ENCODE measurements around the gene PCDH9.

Gene PCDH9

DNA sequence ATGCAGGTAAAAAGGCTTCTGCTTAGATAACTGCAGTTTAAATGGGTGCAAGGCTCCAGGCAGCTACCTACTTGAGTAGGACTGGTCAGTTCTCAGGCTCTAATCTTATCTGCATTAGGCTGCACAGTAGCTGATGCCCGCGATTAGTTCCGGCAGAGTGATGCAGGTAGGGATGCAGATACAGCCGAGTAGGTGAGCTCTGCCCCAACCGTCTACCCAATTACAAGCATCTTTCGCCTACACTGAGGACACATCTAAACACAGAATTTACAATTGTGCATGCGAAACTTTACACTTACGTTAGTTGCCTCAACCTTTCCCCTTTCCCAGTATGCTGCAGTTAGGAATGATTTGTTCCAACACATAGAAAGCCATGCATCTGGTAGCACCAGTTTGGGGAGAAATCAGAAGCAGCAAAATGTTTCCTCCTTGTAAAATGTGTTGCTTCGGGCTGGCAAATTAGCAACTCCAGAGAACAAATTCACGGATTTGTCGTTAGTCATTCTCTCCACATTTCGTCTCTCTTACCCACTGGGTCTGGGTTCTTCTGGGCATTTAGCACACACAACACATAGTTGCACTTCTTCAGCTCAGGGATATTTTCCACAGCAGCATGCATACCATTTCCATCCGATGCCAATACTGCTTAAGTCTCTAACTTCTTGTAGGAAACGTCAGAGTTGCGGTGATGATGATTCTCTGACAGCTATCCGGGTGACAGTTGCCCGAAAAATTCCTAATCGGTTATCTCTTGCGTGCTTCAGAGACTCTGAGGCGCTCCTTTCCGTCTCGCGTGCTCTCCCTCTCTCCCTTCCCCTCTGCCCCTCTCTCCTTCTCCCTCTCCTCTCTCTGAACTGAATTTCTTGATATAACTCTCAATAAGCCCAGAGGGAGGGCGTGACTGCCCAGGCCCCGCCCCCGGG lies at the start of gene PCDH9:
Gene PCDH9, minus strand, starts transcription at position 856 of the 923 bp plus-strand sequence. CDS start 1,896 bp downstream, outside the sequence.
- DNase-seq, result no peak

- DNase-seq, result no peak
Observed at GRCh38 chr13:67278235-67278634, 48.1 kb upstream of the PCDH9 start.

GRCh38 chr13:67277581-67277980 lies 47.4 kb upstream of the PCDH9 start:
- DNase-seq, result no peak

- no peak for DNase-seq
Observed at GRCh38 chr13:67275351-67275960, 45.3 kb upstream of the PCDH9 start.

GRCh38 chr13:67273001-67273400 lies 42.9 kb upstream of the PCDH9 start:
- DNase-seq, result no peak

DNA sequence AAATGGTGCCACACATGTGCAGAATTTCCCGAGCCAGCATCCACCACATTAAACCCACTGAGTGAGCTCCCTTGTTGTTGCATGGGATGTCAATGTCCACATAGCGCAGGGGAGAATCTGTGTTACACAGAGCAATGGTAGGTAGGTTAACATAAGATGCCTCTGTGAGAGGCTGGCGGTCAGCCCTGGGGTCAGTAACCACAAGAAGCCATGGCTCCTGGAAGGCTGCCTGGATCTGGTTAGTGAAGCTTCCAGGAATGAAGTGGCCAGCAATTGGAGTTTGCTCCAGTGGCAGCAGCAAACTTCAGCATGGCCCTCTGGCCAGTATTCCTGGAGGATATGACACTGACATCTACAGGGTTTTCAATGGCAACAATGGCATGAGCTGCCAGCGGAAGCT lies 37.0 kb upstream of the PCDH9 start:
- no peak for DNase-seq

DNA sequence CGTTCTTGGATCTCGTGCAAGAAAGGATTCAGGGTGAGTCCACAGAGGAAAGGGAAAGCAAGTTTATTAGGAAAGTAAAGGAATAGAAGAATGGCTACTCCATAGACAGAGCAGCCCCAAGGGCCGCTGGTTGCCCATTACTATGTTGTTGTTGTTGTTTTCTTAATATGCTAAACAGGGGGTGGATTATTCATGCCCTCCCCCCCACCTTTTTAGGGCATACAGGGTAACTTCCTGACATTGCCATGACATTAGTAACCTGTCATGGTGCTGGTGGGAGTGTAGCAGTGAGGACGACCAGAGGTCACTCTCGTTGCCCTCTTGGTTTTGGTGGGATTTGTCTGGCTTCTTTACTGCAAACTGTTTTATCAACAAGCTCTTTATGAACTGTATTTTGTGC lies 29.1 kb upstream of the PCDH9 start:
- no peak for DNase-seq

- DNase-seq, result no peak
Observed at GRCh38 chr13:67258482-67258881, 28.3 kb upstream of the PCDH9 start.

GRCh38 chr13:67238861-67239260 lies 8.7 kb upstream of the PCDH9 start:
- DNase-seq, result no peak

DNA sequence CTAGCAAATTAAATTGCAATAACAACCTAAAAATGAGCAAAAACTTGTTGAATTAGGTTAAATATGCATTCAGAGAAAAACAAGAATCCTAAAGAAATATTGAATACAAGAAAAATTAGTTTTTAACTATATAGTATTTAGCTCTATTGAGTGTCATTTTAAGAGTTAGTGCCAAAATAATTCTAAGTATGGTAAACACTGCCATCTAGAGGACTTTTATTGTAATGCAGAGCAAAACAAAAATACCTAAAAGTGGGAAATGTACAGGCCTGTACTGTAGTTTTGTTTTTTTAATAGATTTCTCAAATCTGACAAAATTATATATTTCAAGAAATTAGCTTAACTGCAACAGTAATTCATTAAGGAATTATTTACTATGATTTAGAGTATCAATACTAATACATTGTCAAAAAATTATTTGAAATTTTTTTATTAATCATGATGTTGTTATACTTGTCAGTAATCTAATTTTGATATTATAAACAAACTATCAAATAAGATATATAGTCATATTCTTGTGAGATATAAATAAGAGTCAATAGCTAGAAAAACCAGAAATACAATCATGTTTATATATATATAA lies 8.2 kb upstream of the PCDH9 start:
- DNase-seq, result no peak

DNA sequence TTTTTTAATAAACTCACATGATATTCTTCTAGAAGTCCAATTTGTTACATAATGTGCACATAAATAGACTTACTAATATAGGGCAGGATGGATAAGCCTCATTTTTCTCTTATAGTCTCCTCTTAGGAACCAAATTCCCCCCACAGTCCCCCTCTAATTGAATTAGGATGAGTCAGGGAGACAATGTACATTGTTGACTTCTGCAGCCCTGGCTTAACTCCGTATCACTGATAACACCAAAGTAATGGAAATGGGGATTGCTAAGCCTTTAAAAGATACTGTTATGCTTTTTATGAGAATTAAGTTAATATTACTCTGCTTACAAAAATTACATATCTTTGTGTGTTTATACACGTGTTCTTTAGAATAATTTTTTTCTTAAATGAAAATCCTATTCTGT lies 5.1 kb upstream of the PCDH9 start:
- no peak for DNase-seq

DNA sequence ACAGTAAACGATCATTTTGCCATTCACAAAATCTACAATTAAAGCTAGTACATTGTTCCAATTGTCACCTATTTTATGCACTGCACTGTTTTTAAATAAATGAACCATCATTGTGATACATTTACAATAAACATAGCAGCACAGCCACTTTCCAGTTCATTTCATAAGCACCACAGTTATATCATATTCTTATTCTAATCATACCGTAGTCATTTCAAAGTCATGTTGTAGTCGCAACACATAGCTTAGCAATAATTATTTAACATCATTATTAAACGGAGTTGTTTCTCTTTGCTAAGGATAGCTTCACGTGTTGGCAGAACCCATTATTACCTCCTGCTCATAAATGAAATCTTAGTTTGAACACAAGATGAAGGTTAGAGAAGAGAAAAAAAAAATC lies 2.2 kb upstream of the PCDH9 start:
- no peak for DNase-seq

DNA sequence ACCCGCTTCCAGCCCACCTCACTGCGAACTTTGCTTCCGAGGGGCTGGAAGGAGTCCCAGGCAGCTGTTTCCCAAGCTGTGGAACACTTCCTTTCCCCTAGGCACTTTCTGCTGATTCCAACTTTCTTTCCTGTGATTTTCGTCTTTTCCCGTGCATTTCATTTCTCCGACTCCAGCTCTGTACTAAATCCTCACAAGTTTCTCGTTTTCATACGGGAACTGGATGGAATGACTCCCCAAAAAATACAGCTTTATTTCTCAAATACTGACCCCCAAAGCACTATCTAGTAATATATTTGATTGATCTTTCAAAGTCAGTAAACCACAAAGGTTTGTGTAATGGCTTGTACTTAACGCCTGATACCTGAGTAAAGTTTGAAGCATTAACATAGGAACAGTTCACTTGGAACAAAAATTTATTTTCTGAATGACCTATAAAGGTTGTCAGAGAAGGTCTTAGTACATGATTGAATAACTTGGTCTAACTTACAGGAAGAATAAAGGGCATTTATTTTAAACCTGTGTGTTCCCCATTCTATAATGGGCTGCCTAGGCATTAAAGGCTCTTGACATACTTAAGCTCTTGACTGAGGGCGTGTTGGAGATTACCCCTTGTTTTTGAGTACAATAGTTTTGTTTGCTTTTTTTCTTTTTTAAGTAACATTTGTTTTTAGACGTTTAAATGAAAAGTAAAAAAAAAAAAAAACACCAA lies 1.3 kb upstream of the PCDH9 start:
- DNase-seq, result no peak

- DNase-seq, result peak; percentile 75 to 76
Observed at GRCh38 chr13:67230404-67231288, 510 bp upstream of the PCDH9 start.

- DNase-seq, result no peak
Observed at GRCh38 chr13:67228916-67229315, 1.2 kb downstream of the PCDH9 start.

DNA sequence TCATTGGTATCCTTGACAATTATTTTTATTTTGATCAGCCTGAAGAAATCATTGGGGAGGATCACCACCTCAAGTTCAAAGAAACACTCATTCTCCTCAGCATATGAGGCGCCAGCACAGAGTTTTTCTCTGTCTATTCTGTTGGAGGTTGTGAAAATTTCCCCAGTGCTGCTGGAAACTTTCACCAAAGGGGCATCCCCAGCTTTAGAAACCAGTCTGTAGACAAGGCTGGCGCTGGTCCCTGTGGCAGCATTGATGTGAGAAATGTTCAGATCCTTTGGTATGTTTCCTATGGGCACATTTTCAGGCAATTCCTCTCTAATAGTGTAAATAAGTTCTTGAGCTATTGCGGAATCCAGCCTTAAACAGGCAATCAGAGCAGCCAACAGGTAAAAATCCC lies 2.1 kb downstream of the PCDH9 start:
- no peak for DNase-seq

DNA sequence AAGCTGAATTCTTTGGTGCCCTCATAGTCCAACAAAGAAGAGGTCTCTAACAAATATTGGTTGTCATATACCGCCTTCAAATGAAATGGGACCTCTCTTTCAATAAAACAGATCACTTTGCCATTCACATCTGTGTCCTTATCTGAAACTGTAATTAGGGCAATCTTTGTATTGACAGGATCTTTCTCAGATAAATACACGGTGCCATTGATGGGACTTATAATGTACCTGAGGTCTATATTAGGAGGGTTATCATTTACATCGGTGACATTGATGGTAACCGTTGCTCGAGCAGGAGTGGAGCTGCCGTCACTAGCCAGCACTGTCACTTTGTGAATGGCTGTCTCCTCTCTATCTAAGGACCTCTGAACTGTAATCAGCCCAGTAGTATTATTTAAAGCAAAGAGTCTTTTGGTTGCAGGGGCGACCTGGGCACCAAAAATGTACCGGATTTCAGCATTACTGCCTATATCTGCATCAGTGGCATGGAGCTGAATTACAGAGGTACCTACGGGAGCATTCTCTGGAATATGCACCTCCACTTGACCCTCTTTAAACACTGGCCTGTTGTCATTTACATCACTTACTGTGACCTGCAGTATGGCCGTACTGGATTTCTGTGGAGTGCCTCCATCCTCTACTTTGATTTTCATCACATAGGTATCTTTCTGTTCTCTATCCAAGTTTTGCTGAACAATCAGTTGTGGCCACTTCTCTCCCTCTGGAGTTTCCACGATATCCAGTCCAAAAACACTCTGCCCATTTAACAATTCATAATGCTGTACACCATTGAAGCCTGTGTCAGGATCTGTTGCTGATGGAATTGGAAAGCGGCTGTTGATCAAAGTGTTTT lies 2.8 kb downstream of the PCDH9 start:
- DNase-seq, result no peak

- DNase-seq, result no peak
Observed at GRCh38 chr13:67226696-67227095, 3.4 kb downstream of the PCDH9 start.

DNA sequence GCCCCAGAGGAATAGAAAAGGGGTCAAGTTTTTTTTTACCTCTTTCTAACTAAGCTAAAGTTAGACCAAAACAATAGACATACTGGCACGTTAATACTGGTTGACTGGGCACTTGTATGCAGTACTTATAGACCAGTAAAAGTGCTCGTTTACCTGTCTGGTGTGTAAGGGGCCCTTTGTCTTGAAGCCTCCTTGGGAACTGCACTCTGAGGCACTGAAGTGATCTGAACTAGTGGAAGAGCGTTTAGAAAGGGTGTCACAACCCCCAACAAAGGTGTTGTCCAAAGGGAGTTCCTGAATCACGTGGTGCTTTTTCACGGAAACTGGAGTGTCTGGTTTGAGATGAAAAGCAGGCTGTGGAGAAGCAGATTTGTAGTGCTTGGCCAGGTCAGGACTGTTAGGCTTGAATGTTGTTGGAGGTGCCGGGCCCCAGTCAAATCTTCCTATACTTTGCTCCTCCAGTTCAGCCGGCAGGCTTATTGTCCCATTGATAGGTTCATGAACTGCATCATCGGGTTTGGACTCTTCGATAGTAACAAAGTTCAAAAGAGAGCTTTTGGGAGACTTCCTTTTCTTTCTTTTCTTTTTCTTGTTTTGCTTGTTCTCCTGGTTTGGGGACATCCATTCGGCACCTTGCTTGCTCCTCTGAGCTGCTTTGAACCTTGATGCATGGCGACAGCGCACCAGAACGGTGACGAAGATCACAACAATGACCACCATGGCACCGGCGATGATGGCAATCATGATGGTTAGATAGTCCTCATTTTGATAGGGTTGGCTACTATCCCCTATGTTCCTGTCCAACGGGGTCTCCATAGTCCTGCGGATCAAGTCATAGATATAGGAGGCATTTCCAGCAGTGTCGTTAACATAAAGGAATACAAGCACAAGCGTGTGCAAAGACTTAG lies 4.6 kb downstream of the PCDH9 start:
- DNase-seq, result no peak

Measured in activated CD4-positive, alpha-beta T cell treated with anti-CD3 and anti-CD28 coated beads, Interleukin-2, amount 50 U/mL, for 4 hours (primary cell).